Stimulated activated CD8-positive, alpha-beta memory T cell treated with anti-CD3 and anti-CD28 coated beads, Interleukin-12 subunit alpha, Interleukin-12 subunit beta, amount 100 ng/mL, for 1 hour (primary cell): ENCODE data around the gene RNF123.

Experiments
- DNase-seq: peaks from one replicate; pipeline ENCODE4 v3.0.0-alpha.2; 2020; ENCODE audit warnings: low read depth

The RNF123 gene

GRCh38 chr3:49689046-49689907, at the start of gene RNF123, which contains the start of gene MST1:
Gene RNF123 (plus strand): TSS chr3:49689557. CDS start chr3:49691166, 1,609 bp downstream.
Gene MST1 (minus strand): TSS chr3:49689474. CDS start chr3:49688691, 783 bp downstream.
- peak; percentile 85 for DNase-seq

- no peak for DNase-seq
Measured at GRCh38 chr3:49641292-49641691, 48.1 kb upstream of the RNF123 start.

GRCh38 chr3:49641921-49642707, 47.2 kb upstream of the RNF123 start:
- DNase-seq = no peak

- no peak for DNase-seq
Measured at GRCh38 chr3:49642708-49643145, 46.6 kb upstream of the RNF123 start.

- DNase-seq = no peak
Measured at GRCh38 chr3:49644684-49645083, 44.7 kb upstream of the RNF123 start.

GRCh38 chr3:49646236-49646635, 43.1 kb upstream of the RNF123 start:
- DNase-seq = no peak

GRCh38 chr3:49647741-49648140, 41.6 kb upstream of the RNF123 start:
- DNase-seq = no peak

GRCh38 chr3:49648354-49649019, 40.9 kb upstream of the RNF123 start:
- DNase-seq = no peak

- no peak for DNase-seq
Measured at GRCh38 chr3:49649576-49649975, 39.8 kb upstream of the RNF123 start.

- no peak for DNase-seq
Measured at GRCh38 chr3:49650177-49650576, 39.2 kb upstream of the RNF123 start.

- DNase-seq = no peak
Measured at GRCh38 chr3:49650637-49651036, 38.7 kb upstream of the RNF123 start.

GRCh38 chr3:49652218-49652902, 37.0 kb upstream of the RNF123 start:
- DNase-seq = no peak

- no peak for DNase-seq
Measured at GRCh38 chr3:49652903-49653415, 36.4 kb upstream of the RNF123 start.

- DNase-seq = no peak
Measured at GRCh38 chr3:49653621-49654020, 35.7 kb upstream of the RNF123 start.

- no peak for DNase-seq
Measured at GRCh38 chr3:49654176-49654825, 35.1 kb upstream of the RNF123 start.

- DNase-seq = no peak
Measured at GRCh38 chr3:49654955-49655556, 34.3 kb upstream of the RNF123 start.

- no peak for DNase-seq
Measured at GRCh38 chr3:49655731-49656285, 33.5 kb upstream of the RNF123 start.

GRCh38 chr3:49656541-49657112, 32.7 kb upstream of the RNF123 start:
- DNase-seq = no peak

- DNase-seq = no peak
Measured at GRCh38 chr3:49657208-49657915, 32.0 kb upstream of the RNF123 start.
